GM10248 (cell line): Measurements from ENCODE around the gene ABHD18.

Experiments used
- CTCF ChIA-PET: fragments of 300-600 bp; sonication (Branson Sonifier 250); formaldehyde crosslinking; extraction: SDS; loops from one replicate; lab custom pipeline; 2021; ENCODE audit warnings: antibody characterized with exemption; lab: Yijun Ruan, JAX
- POLR2A ChIA-PET: fragments of 350-650 bp; sonication (Branson Sonifier 250); formaldehyde crosslinking; extraction: SDS; loops from one replicate; lab custom pipeline; 2020; ENCODE audit warnings: antibody characterized with exemption; lab: Yijun Ruan, JAX
- DNase-seq: peaks from one replicate; pipeline ENCODE4 v3.0.0; 2012; ENCODE audit errors: extremely low spot score
- CTCF ChIP-seq: IDR thresholded peaks from 2 replicates; pipeline ENCODE4 v1.5.1; 2012; ENCODE audit warnings: mild to moderate bottlenecking, low read depth; ENCODE audit errors: extremely low read depth, missing control alignments, control extremely low read depth

The ABHD18 gene

GRCh38 chr4:128076464-128076863 lies 111.3 kb downstream of the ABHD18 start:
- TF ChIP-seq CTCF = no peak
- POLR2A ChIA-PET = interaction anchor here (1.0 kb wide), 1 partner anchor 12 kb away, joined by 9 read pairs; no protein-coding TSS in a partner anchor
- DNase-seq = no peak
- CTCF ChIA-PET = no interaction called here
